ENCODE results near the gene MEPCE.

MEPCE gene

GRCh38 chr7:100423315-100423714 is 6.3 kb upstream of the MEPCE start:
- H3K4me3 ChIP-seq (ENCODE audit: low read length), result no peak overlapping the region
- H3F3A ChIP-seq (ENCODE audit: insufficient read depth, low read length), result peaks cover 18% of the 10 kb centered on the region
- H3K36me3 ChIP-seq (replicated peaks; ENCODE audit: insufficient read depth, low read length), result no peaks in the 10 kb centered on the region
- H3K4me1 ChIP-seq (ENCODE audit: low read length), result peaks cover 40% of the 10 kb centered on the region
- no peak overlapping the region for H3K9ac ChIP-seq (ENCODE audit: low read length)
- no peak for DNase-seq
- no peaks in the 10 kb centered on the region for H3K27me3 ChIP-seq (replicated peaks; ENCODE audit: insufficient read depth, low read length)
- H4K20me1 ChIP-seq (ENCODE audit: insufficient read depth, low read length), result no peaks in the 10 kb centered on the region
- H3K4me2 ChIP-seq (ENCODE audit: low read depth, low read length), result peak overlapping the region; percentile 6; the same call in 1 of the 2 replicates
- no peaks in the 10 kb centered on the region for H3K9me2 ChIP-seq (replicated peaks; ENCODE audit: insufficient read depth, low read length)
- H2AFZ ChIP-seq (ENCODE audit: low read length), result peak overlapping the region; percentile 0; the same call in 1 of the 2 replicates
- peak overlapping the region; percentile 45; the same call in 1 of the 2 replicates for H3K27ac ChIP-seq (ENCODE audit: low read length)
- no peaks in the 10 kb centered on the region for H3K79me2 ChIP-seq (ENCODE audit: low read length)
- TF ChIP-seq EZH2 (optimal IDR thresholded peaks at IDR 0.05; ENCODE audit: low read depth, low read length), result no peak
- no peak for TF ChIP-seq EZH2phosphoT487 (IDR thresholded peaks at IDR 0.05; ENCODE audit: low read length)
- TF ChIP-seq CTCF (IDR thresholded peaks at IDR 0.05; ENCODE audit: low read length), result no peak
- no peaks in the 10 kb centered on the region for H3K9me3 ChIP-seq (replicated peaks; ENCODE audit: insufficient read depth, low read length)

GRCh38 chr7:100425347-100425746 is 4.3 kb upstream of the MEPCE start:
- Histone ChIP-seq H4K20me1 (ENCODE audit: insufficient read depth, low read length) (no peaks in the 10 kb centered on the region), H3K9me2 (replicated peaks; ENCODE audit: insufficient read depth, low read length) (no peaks in the 10 kb centered on the region), H3K4me2 (ENCODE audit: low read depth, low read length) (no peak overlapping the region), H3K9ac (ENCODE audit: low read length) (no peak overlapping the region), H3K27me3 (replicated peaks; ENCODE audit: insufficient read depth, low read length) (no peaks in the 10 kb centered on the region), H3F3A (ENCODE audit: insufficient read depth, low read length) (peaks cover 17% of the 10 kb centered on the region), H3K4me3 (ENCODE audit: low read length) (no peak overlapping the region), H2AFZ (ENCODE audit: low read length) (no peak overlapping the region), H3K9me3 (replicated peaks; ENCODE audit: insufficient read depth, low read length) (no peaks in the 10 kb centered on the region), H3K79me2 (ENCODE audit: low read length) (peaks cover 8% of the 10 kb centered on the region), H3K4me1 (ENCODE audit: low read length) (peaks cover 27% of the 10 kb centered on the region), H3K27ac (ENCODE audit: low read length) (no peak overlapping the region), H3K36me3 (replicated peaks; ENCODE audit: insufficient read depth, low read length) (no peaks in the 10 kb centered on the region)
- no peak for TF ChIP-seq EZH2phosphoT487 (IDR thresholded peaks at IDR 0.05; ENCODE audit: low read length)
- TF ChIP-seq CTCF (IDR thresholded peaks at IDR 0.05; ENCODE audit: low read length), result no peak
- TF ChIP-seq EZH2 (optimal IDR thresholded peaks at IDR 0.05; ENCODE audit: low read depth, low read length), result no peak
- DNase-seq, result no peak

- Histone ChIP-seq H3K9me3 (replicated peaks; ENCODE audit: insufficient read depth, low read length) (no peaks in the 10 kb centered on the region), H2AFZ (ENCODE audit: low read length) (no peak overlapping the region), H3F3A (ENCODE audit: insufficient read depth, low read length) (peaks cover 27% of the 10 kb centered on the region), H3K9ac (ENCODE audit: low read length) (no peak overlapping the region), H3K36me3 (replicated peaks; ENCODE audit: insufficient read depth, low read length) (no peaks in the 10 kb centered on the region), H3K27ac (ENCODE audit: low read length) (no peak overlapping the region), H3K4me1 (ENCODE audit: low read length) (peaks cover 33% of the 10 kb centered on the region), H3K4me3 (ENCODE audit: low read length) (no peak overlapping the region), H3K4me2 (ENCODE audit: low read depth, low read length) (no peak overlapping the region), H3K79me2 (ENCODE audit: low read length) (peaks cover 20% of the 10 kb centered on the region), H4K20me1 (ENCODE audit: insufficient read depth, low read length) (no peaks in the 10 kb centered on the region), H3K27me3 (replicated peaks; ENCODE audit: insufficient read depth, low read length) (no peaks in the 10 kb centered on the region), H3K9me2 (replicated peaks; ENCODE audit: insufficient read depth, low read length) (no peaks in the 10 kb centered on the region)
- TF ChIP-seq EZH2phosphoT487 (IDR thresholded peaks at IDR 0.05; ENCODE audit: low read length), result no peak
- DNase-seq, result no peak
These were observed 3.1 kb upstream of the MEPCE start for GRCh38 chr7:100426516-100426915.

GRCh38 chr7:100427762-100428198 is 1.9 kb upstream of the MEPCE start:
- H3K36me3 ChIP-seq (replicated peaks; ENCODE audit: insufficient read depth, low read length), result no peaks in the 10 kb centered on the region
- no peak overlapping the region for H3K27ac ChIP-seq (ENCODE audit: low read length)
- peak overlapping the region; percentile 71 for H3K4me2 ChIP-seq (ENCODE audit: low read depth, low read length)
- no peaks in the 10 kb centered on the region for H3K27me3 ChIP-seq (replicated peaks; ENCODE audit: insufficient read depth, low read length)
- H2AFZ ChIP-seq (ENCODE audit: low read length), result peak overlapping the region; percentile 67
- no peak for TF ChIP-seq EZH2 (optimal IDR thresholded peaks at IDR 0.05; ENCODE audit: low read depth, low read length)
- TF ChIP-seq EZH2phosphoT487 (IDR thresholded peaks at IDR 0.05; ENCODE audit: low read length), result no peak
- TF ChIP-seq CTCF (IDR thresholded peaks at IDR 0.05; ENCODE audit: low read length), result no peak
- H4K20me1 ChIP-seq (ENCODE audit: insufficient read depth, low read length), result no peaks in the 10 kb centered on the region
- peaks cover 27% of the 10 kb centered on the region for H3K4me1 ChIP-seq (ENCODE audit: low read length)
- no peaks in the 10 kb centered on the region for H3K9me2 ChIP-seq (replicated peaks; ENCODE audit: insufficient read depth, low read length)
- no peak overlapping the region; the same call in 1 of the 2 replicates for H3K4me3 ChIP-seq (ENCODE audit: low read length)
- no peak for DNase-seq
- H3K9me3 ChIP-seq (replicated peaks; ENCODE audit: insufficient read depth, low read length), result no peaks in the 10 kb centered on the region
- peaks cover 32% of the 10 kb centered on the region for H3K79me2 ChIP-seq (ENCODE audit: low read length)
- peaks cover 39% of the 10 kb centered on the region for H3F3A ChIP-seq (ENCODE audit: insufficient read depth, low read length)
- no peak overlapping the region for H3K9ac ChIP-seq (ENCODE audit: low read length)
